ENCODE data around the gene PHACTR3.

DNA sequence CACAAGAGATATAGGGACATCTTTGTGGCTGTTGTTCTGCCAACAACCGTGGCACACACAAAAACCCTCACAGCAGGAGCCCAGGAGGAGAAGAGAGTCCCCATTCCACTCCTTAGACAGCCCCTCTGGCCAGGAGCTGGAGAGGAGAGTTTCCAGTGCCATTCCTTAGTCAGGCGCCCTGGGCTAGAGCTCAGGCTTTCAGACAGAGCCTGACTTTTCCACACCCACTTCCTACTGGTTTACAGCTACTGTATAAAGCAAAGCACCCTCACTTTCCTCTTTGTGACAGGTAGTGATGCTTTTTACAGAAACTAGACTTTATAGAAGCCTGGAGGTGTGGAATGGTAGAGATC is 183.2 kb downstream of the PHACTR3 start:
- TF ChIP-seq CHD4 (IDR thresholded peaks at IDR 0.05; ENCODE audit: borderline replicate concordance) (no peak), HOXA7 (CRISPR knock-in tag; IDR thresholded peaks at IDR 0.05) (no peak), CEBPB (IDR thresholded peaks at IDR 0.05) (no peak), POLR2A (IDR thresholded peaks at IDR 0.05; ENCODE audit: low read length) (no peak)
- TF ChIP-seq, protein P1, sequence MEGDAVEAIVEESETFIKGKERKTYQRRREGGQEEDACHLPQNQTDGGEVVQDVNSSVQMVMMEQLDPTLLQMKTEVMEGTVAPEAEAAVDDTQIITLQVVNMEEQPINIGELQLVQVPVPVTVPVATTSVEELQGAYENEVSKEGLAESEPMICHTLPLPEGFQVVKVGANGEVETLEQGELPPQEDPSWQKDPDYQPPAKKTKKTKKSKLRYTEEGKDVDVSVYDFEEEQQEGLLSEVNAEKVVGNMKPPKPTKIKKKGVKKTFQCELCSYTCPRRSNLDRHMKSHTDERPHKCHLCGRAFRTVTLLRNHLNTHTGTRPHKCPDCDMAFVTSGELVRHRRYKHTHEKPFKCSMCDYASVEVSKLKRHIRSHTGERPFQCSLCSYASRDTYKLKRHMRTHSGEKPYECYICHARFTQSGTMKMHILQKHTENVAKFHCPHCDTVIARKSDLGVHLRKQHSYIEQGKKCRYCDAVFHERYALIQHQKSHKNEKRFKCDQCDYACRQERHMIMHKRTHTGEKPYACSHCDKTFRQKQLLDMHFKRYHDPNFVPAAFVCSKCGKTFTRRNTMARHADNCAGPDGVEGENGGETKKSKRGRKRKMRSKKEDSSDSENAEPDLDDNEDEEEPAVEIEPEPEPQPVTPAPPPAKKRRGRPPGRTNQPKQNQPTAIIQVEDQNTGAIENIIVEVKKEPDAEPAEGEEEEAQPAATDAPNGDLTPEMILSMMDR (IDR thresholded peaks at IDR 0.05): no peak

All from A549 (cell line).